ENCODE results near the gene HACD1.

The HACD1 gene

GRCh38 chr10:17662193-17663138 lies 45.3 kb upstream of the HACD1 start:
- Histone ChIP-seq H3K79me2 (ENCODE audit: insufficient read depth, low read length) (peaks cover 28% of the 10 kb centered on the region), H2AFZ (ENCODE audit: low read length) (no peak overlapping the region), H3K4me2 (ENCODE audit: low read length) (no peak overlapping the region), H3K27ac (ENCODE audit: low read depth, low read length, poor library complexity, severe bottlenecking) (no peak overlapping the region), H3K9me2 (ENCODE audit: low read depth, low read length) (no peaks in the 10 kb centered on the region), H3F3A (ENCODE audit: insufficient read depth, low read length) (no peaks in the 10 kb centered on the region), H3K4me3 (ENCODE audit: low read depth, low read length, poor library complexity, severe bottlenecking) (no peak overlapping the region), H4K20me1 (ENCODE audit: insufficient read depth, low read length) (no peaks in the 10 kb centered on the region), H3K4me1 (ENCODE audit: insufficient read depth, low read length, severe bottlenecking) (no peaks in the 10 kb centered on the region), H3K27me3 (ENCODE audit: insufficient read depth, low read length) (no peaks in the 10 kb centered on the region), H3K36me3 (ENCODE audit: insufficient read depth, low read length) (peaks cover 6% of the 10 kb centered on the region; the same call in 1 of the 2 replicates), H3K9ac (ENCODE audit: low read length) (no peak overlapping the region), H3K9me3 (ENCODE audit: low read length) (no peaks in the 10 kb centered on the region)
- TF ChIP-seq, protein P1, sequence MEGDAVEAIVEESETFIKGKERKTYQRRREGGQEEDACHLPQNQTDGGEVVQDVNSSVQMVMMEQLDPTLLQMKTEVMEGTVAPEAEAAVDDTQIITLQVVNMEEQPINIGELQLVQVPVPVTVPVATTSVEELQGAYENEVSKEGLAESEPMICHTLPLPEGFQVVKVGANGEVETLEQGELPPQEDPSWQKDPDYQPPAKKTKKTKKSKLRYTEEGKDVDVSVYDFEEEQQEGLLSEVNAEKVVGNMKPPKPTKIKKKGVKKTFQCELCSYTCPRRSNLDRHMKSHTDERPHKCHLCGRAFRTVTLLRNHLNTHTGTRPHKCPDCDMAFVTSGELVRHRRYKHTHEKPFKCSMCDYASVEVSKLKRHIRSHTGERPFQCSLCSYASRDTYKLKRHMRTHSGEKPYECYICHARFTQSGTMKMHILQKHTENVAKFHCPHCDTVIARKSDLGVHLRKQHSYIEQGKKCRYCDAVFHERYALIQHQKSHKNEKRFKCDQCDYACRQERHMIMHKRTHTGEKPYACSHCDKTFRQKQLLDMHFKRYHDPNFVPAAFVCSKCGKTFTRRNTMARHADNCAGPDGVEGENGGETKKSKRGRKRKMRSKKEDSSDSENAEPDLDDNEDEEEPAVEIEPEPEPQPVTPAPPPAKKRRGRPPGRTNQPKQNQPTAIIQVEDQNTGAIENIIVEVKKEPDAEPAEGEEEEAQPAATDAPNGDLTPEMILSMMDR (IDR thresholded peaks at IDR 0.05; ENCODE audit: low read length), result no peak
- no peak for TF ChIP-seq EZH2 (IDR thresholded peaks at IDR 0.05; ENCODE audit: borderline replicate concordance, low read length)

- H3K4me2 ChIP-seq (ENCODE audit: low read length), result no peak overlapping the region
Measured at GRCh38 chr10:17661510-17661909, 44.3 kb upstream of the HACD1 start.

DNA sequence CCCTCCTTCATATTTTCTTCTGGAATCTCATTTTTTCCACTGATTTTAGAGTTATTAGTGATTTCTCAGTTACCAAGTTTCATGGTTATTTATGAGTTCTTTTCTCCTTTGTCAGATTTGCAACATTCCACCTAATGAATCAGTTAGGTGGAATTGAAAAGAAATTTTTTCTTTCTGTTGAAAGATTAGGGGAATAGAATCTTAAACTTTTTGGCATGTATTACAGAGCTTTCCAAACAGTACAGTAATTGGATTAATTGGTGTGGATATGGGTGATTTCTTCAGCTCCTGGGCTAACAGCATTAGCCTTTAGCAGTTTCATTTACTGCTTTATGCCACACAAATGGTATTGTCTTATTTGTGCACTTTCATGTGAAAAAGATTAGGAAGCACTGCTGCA lies 43.7 kb upstream of the HACD1 start:
- H3K4me1 ChIP-seq (ENCODE audit: insufficient read depth, low read length, severe bottlenecking), result no peaks in the 10 kb centered on the region
- no peak overlapping the region for H3K4me2 ChIP-seq (ENCODE audit: low read length)
- no peaks in the 10 kb centered on the region for H3K9me2 ChIP-seq (ENCODE audit: low read depth, low read length)
- peaks cover 6% of the 10 kb centered on the region; the same call in 1 of the 2 replicates for H3K36me3 ChIP-seq (ENCODE audit: insufficient read depth, low read length)
- H3K27ac ChIP-seq (ENCODE audit: low read depth, low read length, poor library complexity, severe bottlenecking), result no peak overlapping the region
- no peak overlapping the region for H3K4me3 ChIP-seq (ENCODE audit: low read depth, low read length, poor library complexity, severe bottlenecking)
- no peak overlapping the region for H2AFZ ChIP-seq (ENCODE audit: low read length)
- peaks cover 36% of the 10 kb centered on the region for H3K79me2 ChIP-seq (ENCODE audit: insufficient read depth, low read length)
- no peaks in the 10 kb centered on the region for H3K27me3 ChIP-seq (ENCODE audit: insufficient read depth, low read length)
- H3K9ac ChIP-seq (ENCODE audit: low read length), result no peak overlapping the region
- no peaks in the 10 kb centered on the region for H4K20me1 ChIP-seq (ENCODE audit: insufficient read depth, low read length)
- H3K9me3 ChIP-seq (ENCODE audit: low read length), result no peaks in the 10 kb centered on the region
- H3F3A ChIP-seq (ENCODE audit: insufficient read depth, low read length), result no peaks in the 10 kb centered on the region
- TF ChIP-seq, protein P1 (IDR thresholded peaks at IDR 0.05; ENCODE audit: low read length), result no peak
- TF ChIP-seq EZH2 (IDR thresholded peaks at IDR 0.05; ENCODE audit: borderline replicate concordance, low read length), result no peak

More at GRCh38 chr10:17661510-17661909, 44.3 kb upstream of the HACD1 start:
- Histone ChIP-seq H2AFZ (ENCODE audit: low read length) (no peak overlapping the region), H3K9ac (ENCODE audit: low read length) (no peak overlapping the region), H3K4me1 (ENCODE audit: insufficient read depth, low read length, severe bottlenecking) (no peaks in the 10 kb centered on the region), H4K20me1 (ENCODE audit: insufficient read depth, low read length) (no peaks in the 10 kb centered on the region), H3F3A (ENCODE audit: insufficient read depth, low read length) (no peaks in the 10 kb centered on the region), H3K79me2 (ENCODE audit: insufficient read depth, low read length) (peaks cover 35% of the 10 kb centered on the region), H3K27ac (ENCODE audit: low read depth, low read length, poor library complexity, severe bottlenecking) (no peak overlapping the region), H3K9me3 (ENCODE audit: low read length) (no peaks in the 10 kb centered on the region), H3K9me2 (ENCODE audit: low read depth, low read length) (no peaks in the 10 kb centered on the region), H3K4me3 (ENCODE audit: low read depth, low read length, poor library complexity, severe bottlenecking) (no peak overlapping the region), H3K36me3 (ENCODE audit: insufficient read depth, low read length) (peaks cover 6% of the 10 kb centered on the region; the same call in 1 of the 2 replicates), H3K27me3 (ENCODE audit: insufficient read depth, low read length) (no peaks in the 10 kb centered on the region)
- TF ChIP-seq, protein P1 (IDR thresholded peaks at IDR 0.05; ENCODE audit: low read length), result no peak
- TF ChIP-seq EZH2 (IDR thresholded peaks at IDR 0.05; ENCODE audit: borderline replicate concordance, low read length), result no peak

Measured in OCI-LY1 (cell line).